ENCODE data around the gene CCDC93. TPM values are rescaled to one million over a fixed set of nuclear protein-coding genes. Genes with fewer than 3 reads are reported as not detected.
A peak's percentile ranks its signal among the peaks of the same experiment; 100 is the strongest.
"Not testable (repeated sequence)": the region's sequence is repeated elsewhere in the genome, so short reads cannot be mapped to it uniquely, and the experiment has no call there.

CCDC93 gene
- total RNA-seq, 5 donors from 2014 or later (not counting 1 experiment from before 2014, with no cell fraction given) = 47.8 to 55.3 (median 50.5) TPM

DNA sequence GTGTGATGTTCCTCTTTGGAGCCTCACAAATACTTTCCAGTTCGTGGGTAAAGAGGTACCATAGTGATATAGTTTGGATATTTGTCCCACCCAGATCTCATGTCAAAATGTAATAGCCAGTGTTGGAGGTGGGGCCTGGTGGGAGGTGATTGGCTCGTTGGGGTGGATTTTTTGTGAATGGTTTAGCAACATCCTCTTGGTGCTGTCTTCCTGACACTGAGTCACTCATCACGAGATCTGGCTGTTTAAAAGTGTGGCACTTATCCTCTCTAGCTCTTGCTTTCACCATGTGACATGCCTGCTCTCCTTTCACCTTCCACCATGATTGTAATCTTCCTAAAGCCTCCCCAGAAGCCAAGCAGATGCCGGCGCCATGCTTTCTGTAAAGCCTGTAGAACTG, 3.0 kb upstream of the CCDC93 start:
- H3K27ac ChIP-seq (ENCODE audit: low read length) = no peak overlapping the region
- Mint-ChIP-seq H3K4me1 (peaks cover 27 to 31% (median 27%) of the 10 kb centered on the region in 3 donors), H3K27ac (peak overlapping the region; percentile 77 to 87), H3K4me3 (no peak overlapping the region), H3K9me3 (no peaks in the 10 kb centered on the region), H3K36me3 (no peaks in the 10 kb centered on the region), H3K27me3 (peaks cover 5 to 12% of the 10 kb centered on the region in 2 donors)
- H3K27me3 ChIP-seq (replicated peaks in 1 of 2; ENCODE audit: control insufficient read depth in 2 of 2, extremely low read depth in 1 of 2, insufficient read depth in 2 of 2, low read length in 1 of 2) = peaks cover 0 to 2% of the 10 kb centered on the region in 2 experiments
- H3K36me3 ChIP-seq (ENCODE audit: control insufficient read depth in 2 of 2, extremely low read depth in 1 of 2, insufficient read depth in 1 of 2, low read length in 1 of 2) = no peaks in the 10 kb centered on the region
- CTCF ChIA-PET = interaction anchor here (0.6 to 5.6 kb wide), 7 partner anchors 13 to 1329 kb away, joined by 3 to 77 read pairs (median 6); no protein-coding TSS in a partner anchor
- no peak for ATAC-seq (replicated peaks in 1 of 4)
- no CpG with 5 or more reads among the region's 5 CpGs for WGBS (ENCODE audit: insufficient coverage)
- DNase-seq = peak in 2 of 35 experiments; percentile 12 to 13
- no peak overlapping the region for H3K4me3 ChIP-seq (ENCODE audit: control insufficient read depth in 1 of 2, extremely low read depth in 1 of 2, low read length in 1 of 2)
- POLR2A ChIA-PET = interaction anchor here in 1 of 2 donors (0.6 kb wide), 1 partner anchor 10 kb away, joined by 3 read pairs; no protein-coding TSS in a partner anchor
- peaks cover 11 to 20% of the 10 kb centered on the region in 2 experiments for H3K4me1 ChIP-seq (ENCODE audit: control insufficient read depth in 1 of 2, extremely low read depth in 1 of 2, insufficient read depth in 2 of 2, low read length in 2 of 2)
- H3K9me3 ChIP-seq = no peaks in the 10 kb centered on the region

DNA sequence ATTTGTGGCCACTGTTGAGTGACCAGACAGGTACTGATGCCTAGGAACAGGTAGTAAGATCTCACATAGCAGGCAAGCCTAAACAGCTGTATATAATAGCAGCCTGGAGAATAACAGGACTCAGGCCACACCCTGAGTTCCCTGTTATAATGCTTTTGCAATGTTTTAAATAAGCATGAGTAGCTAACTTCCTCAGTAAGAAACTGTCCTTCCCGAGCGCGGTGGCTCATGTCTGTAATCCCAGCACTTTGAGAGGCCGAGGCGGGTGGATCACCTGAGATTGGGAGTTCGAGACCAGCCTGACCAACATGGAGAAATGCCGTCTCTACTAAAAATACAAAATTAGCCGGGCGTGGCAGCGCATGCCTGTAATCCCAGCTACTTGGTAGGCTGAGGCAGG, 1.9 kb upstream of the CCDC93 start:
- H3K36me3 Mint-ChIP-seq, H3K4me3 Mint-ChIP-seq: not testable (repeated sequence)

DNA sequence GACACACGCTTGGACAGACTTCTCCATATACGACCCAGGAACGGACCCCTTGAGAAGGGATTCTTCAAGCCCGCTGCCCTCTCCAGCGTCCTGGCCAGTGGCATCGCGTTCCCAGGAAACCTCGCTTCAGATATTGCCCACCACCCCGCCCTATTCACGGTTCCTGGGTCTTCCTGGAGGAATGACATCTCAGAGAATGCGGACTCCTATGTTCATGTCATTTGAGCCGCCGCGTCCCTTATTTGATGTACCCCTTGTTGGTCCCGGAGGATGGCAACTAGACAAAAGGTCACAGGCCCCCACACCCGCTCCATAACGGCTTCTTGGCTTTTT, 588 bp upstream of the CCDC93 start:
- peak overlapping the region; percentile 45 for H3K27ac ChIP-seq (ENCODE audit: low read length)
- no peaks in the 10 kb centered on the region for H3K27me3 ChIP-seq (replicated peaks in 1 of 2; ENCODE audit: control insufficient read depth in 2 of 2, extremely low read depth in 1 of 2, insufficient read depth in 2 of 2, low read length in 1 of 2)
- Mint-ChIP-seq H3K36me3 (no peaks in the 10 kb centered on the region), H3K27me3 (peaks cover 5 to 8% of the 10 kb centered on the region in 2 donors), H3K4me3 (peak overlapping the region; percentile 90 to 94 (median 91)), H3K4me1 (peaks cover 46 to 49% (median 48%) of the 10 kb centered on the region in 3 donors), H3K27ac (peak overlapping the region; percentile 76 to 85), H3K9me3 (no peaks in the 10 kb centered on the region)
- POLR2A ChIA-PET = interaction anchor here (0.5 to 1.5 kb wide), 7 partner anchors 9 to 1664 kb away, joined by 3 to 10 read pairs (median 5); partner anchors contain the start of gene DDX18 (in 2 of the 2)
- ATAC-seq (replicated peaks in 1 of 4) (no peak), DNase-seq (peak in 2 of 35 experiments; percentile 6 to 7)
- no peaks in the 10 kb centered on the region for H3K9me3 ChIP-seq
- peaks cover 11 to 23% of the 10 kb centered on the region in 2 experiments for H3K4me1 ChIP-seq (ENCODE audit: control insufficient read depth in 1 of 2, extremely low read depth in 1 of 2, insufficient read depth in 2 of 2, low read length in 2 of 2)
- CTCF ChIA-PET = interaction anchor here (0.6 to 5.6 kb wide), 7 partner anchors 9 to 200 kb away, joined by 3 to 77 read pairs (median 6); partner anchors contain the start of gene DDX18 (in 1 of the 2)
- 0% methylated on average over 9 of the region's 17 CpGs for WGBS (ENCODE audit: insufficient coverage)
- H3K4me3 ChIP-seq (ENCODE audit: control insufficient read depth in 1 of 2, extremely low read depth in 1 of 2, low read length in 1 of 2) = peak overlapping the region; percentile 86 to 99
- H3K36me3 ChIP-seq (ENCODE audit: control insufficient read depth in 2 of 2, extremely low read depth in 1 of 2, insufficient read depth in 1 of 2, low read length in 1 of 2) = no peaks in the 10 kb centered on the region

More for the DNA sequence above, 1.9 kb upstream of the CCDC93 start:
- CTCF ChIA-PET = interaction anchor here (0.6 to 5.6 kb wide), 6 partner anchors 12 to 841 kb away, joined by 3 to 77 read pairs (median 10); partner anchors contain the start of gene DDX18 (in 1 of the 2)
- 89% methylated on average over 8 of the region's 10 CpGs for WGBS (ENCODE audit: insufficient coverage)
- H3K27me3 Mint-ChIP-seq; H3K27ac ChIP-seq (ENCODE audit: low read length); H3K27ac Mint-ChIP-seq; ATAC-seq (replicated peaks in 1 of 4); DNase-seq; H3K4me3 ChIP-seq (ENCODE audit: control insufficient read depth in 1 of 2, extremely low read depth in 1 of 2, low read length in 1 of 2); H3K9me3 ChIP-seq; H3K27me3 ChIP-seq (replicated peaks in 1 of 2; ENCODE audit: control insufficient read depth in 2 of 2, extremely low read depth in 1 of 2, insufficient read depth in 2 of 2, low read length in 1 of 2); POLR2A ChIA-PET; H3K36me3 ChIP-seq (ENCODE audit: control insufficient read depth in 2 of 2, extremely low read depth in 1 of 2, insufficient read depth in 1 of 2, low read length in 1 of 2); H3K9me3 Mint-ChIP-seq: not testable (repeated sequence)
- H3K4me1 ChIP-seq (ENCODE audit: control insufficient read depth in 1 of 2, extremely low read depth in 1 of 2, insufficient read depth in 2 of 2, low read length in 2 of 2) = peaks cover 11 to 23% of the 10 kb centered on the region in 2 experiments
- H3K4me1 Mint-ChIP-seq = peaks cover 37 to 40% (median 38%) of the 10 kb centered on the region in 3 donors

DNA sequence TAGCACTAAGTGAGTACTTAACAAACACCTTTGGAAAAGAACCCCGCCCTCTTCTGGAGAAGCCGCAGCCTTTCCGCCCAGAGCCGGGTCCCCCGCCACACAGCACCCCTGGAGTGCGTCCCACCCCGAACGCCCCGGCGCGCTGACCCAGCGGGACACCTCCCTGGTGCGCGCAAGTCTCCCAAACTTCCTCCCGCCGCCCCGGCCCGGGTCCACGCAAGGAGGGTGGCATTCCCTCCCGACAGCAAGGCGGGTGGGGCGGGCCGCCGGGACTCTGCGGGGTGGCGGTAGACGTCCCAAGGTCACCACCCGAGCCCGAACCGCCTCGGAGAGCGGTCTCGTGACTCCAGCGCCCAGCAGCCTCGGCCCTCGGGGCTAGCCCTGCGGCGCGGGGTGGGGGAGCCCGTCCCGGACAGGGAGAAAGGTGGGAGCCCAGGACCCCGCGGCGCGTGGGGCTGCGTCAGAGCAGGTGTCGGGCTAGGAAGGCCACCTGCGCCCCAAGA, 598 bp downstream of the CCDC93 start:
- Mint-ChIP-seq H3K36me3 (peaks cover under 1% of the 10 kb centered on the region), H3K9me3 (no peaks in the 10 kb centered on the region), H3K4me1 (peaks cover 46 to 55% (median 48%) of the 10 kb centered on the region in 3 donors), H3K4me3 (peak overlapping the region; percentile 90 to 94 (median 91)), H3K27ac (peak overlapping the region; percentile 55 to 92), H3K27me3 (peaks cover 0 to 3% of the 10 kb centered on the region in 2 donors)
- Histone ChIP-seq H3K27me3 (replicated peaks in 1 of 2; ENCODE audit: control insufficient read depth in 2 of 2, extremely low read depth in 1 of 2, insufficient read depth in 2 of 2, low read length in 1 of 2) (no peaks in the 10 kb centered on the region), H3K4me1 (ENCODE audit: control insufficient read depth in 1 of 2, extremely low read depth in 1 of 2, insufficient read depth in 2 of 2, low read length in 2 of 2) (peaks cover 11 to 23% of the 10 kb centered on the region in 2 experiments), H3K27ac (ENCODE audit: low read length) (peak overlapping the region; percentile 84), H3K36me3 (ENCODE audit: control insufficient read depth in 2 of 2, extremely low read depth in 1 of 2, insufficient read depth in 1 of 2, low read length in 1 of 2) (peaks cover 0 to 4% of the 10 kb centered on the region in 2 donors), H3K4me3 (ENCODE audit: control insufficient read depth in 1 of 2, extremely low read depth in 1 of 2, low read length in 1 of 2) (peak overlapping the region; percentile 86 to 99), H3K9me3 (no peaks in the 10 kb centered on the region)
- ATAC-seq (replicated peaks in 1 of 4) (peak; percentile 12 to 25 (median 18)), DNase-seq (peak in 20 of 35 experiments; percentile 2 to 38 (median 10))
- ChIA-PET POLR2A (interaction anchor here (0.5 to 0.8 kb wide), 2 partner anchors 10 to 23 kb away, joined by 3 read pairs; no protein-coding TSS in a partner anchor), CTCF (interaction anchor here (0.6 to 5.6 kb wide), 6 partner anchors 9 to 199 kb away, joined by 3 to 77 read pairs (median 18); partner anchors contain the start of gene DDX18 (in 1 of the 2))
- WGBS (ENCODE audit: insufficient coverage) = under 1% methylated on average over 48 of the region's 48 CpGs

DNA sequence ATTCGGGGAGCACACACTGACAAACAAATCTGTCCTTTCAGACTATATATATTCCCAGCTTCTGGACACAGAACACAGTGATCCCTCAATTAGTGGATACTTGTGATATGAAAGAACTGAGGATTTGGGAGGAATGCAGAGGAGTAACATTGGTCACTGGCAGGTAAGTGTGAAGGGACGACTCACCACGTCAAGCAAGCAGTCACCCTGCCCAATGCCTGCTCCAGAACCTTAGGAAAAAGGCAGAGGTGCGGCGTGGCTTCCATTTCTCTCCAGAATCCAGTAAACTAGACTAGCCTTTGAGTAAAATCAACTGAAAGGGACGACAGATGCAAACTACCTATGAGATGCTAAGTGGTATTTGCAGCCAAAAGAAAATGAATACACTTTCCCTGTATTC, 1.1 kb downstream of the CCDC93 start:
- H3K36me3 Mint-ChIP-seq = peaks cover 5% of the 10 kb centered on the region
- ATAC-seq (replicated peaks in 1 of 4) = no peak
- DNase-seq = no peak
- H3K9me3 ChIP-seq = no peaks in the 10 kb centered on the region
- peak overlapping the region; percentile 55 to 80 for H3K27ac Mint-ChIP-seq
- peaks cover 0 to 2% of the 10 kb centered on the region in 2 donors for H3K27me3 Mint-ChIP-seq
- H3K4me3 Mint-ChIP-seq = peak overlapping the region; percentile 90 to 94 (median 91)
- H3K36me3 ChIP-seq (ENCODE audit: control insufficient read depth in 2 of 2, extremely low read depth in 1 of 2, insufficient read depth in 1 of 2, low read length in 1 of 2) = peaks cover 0 to 9% of the 10 kb centered on the region in 2 donors
- peaks cover 45 to 57% (median 48%) of the 10 kb centered on the region in 3 donors for H3K4me1 Mint-ChIP-seq
- no peaks in the 10 kb centered on the region for H3K9me3 Mint-ChIP-seq
- H3K4me3 ChIP-seq (ENCODE audit: control insufficient read depth in 1 of 2, extremely low read depth in 1 of 2, low read length in 1 of 2) = peak overlapping the region; percentile 86 to 99
- CTCF ChIA-PET = interaction anchor here (1.8 to 2.4 kb wide), 2 partner anchors 10 kb away, joined by 12 to 21 read pairs; no protein-coding TSS in a partner anchor
- H3K4me1 ChIP-seq (ENCODE audit: control insufficient read depth in 1 of 2, extremely low read depth in 1 of 2, insufficient read depth in 2 of 2, low read length in 2 of 2) = peaks cover 11 to 23% of the 10 kb centered on the region in 2 experiments
- H3K27ac ChIP-seq (ENCODE audit: low read length) = no peak overlapping the region
- no peaks in the 10 kb centered on the region for H3K27me3 ChIP-seq (replicated peaks in 1 of 2; ENCODE audit: control insufficient read depth in 2 of 2, extremely low read depth in 1 of 2, insufficient read depth in 2 of 2, low read length in 1 of 2)
- POLR2A ChIA-PET = no interaction called here
- WGBS (ENCODE audit: insufficient coverage) = 44% methylated on average over 3 of the region's 6 CpGs

DNA sequence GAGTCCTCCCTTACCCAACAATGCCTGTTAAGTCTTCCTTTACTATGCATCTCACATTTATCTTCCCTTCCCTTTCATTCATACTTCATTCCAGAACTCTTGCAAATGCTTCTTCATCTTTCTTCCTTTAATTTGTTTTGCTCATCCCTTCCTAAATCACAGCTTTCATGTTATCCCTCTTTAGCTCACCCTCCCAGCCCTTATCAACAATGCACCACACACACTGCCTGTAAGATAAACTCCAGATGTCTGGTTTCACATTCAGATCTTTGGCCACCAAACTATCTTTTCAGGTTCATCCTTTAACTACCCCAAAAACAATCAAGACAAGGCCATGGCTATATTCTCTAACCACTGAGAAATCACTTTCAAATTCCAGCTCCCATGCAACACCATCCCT, 3.4 kb downstream of the CCDC93 start:
- Histone ChIP-seq H3K36me3 (ENCODE audit: control insufficient read depth in 2 of 2, extremely low read depth in 1 of 2, insufficient read depth in 1 of 2, low read length in 1 of 2) (peaks cover 0 to 30% of the 10 kb centered on the region in 2 donors), H3K27me3 (replicated peaks in 1 of 2; ENCODE audit: control insufficient read depth in 2 of 2, extremely low read depth in 1 of 2, insufficient read depth in 2 of 2, low read length in 1 of 2) (no peaks in the 10 kb centered on the region), H3K27ac (ENCODE audit: low read length) (no peak overlapping the region), H3K4me1 (ENCODE audit: control insufficient read depth in 1 of 2, extremely low read depth in 1 of 2, insufficient read depth in 2 of 2, low read length in 2 of 2) (peaks cover 11 to 23% of the 10 kb centered on the region in 2 experiments), H3K4me3 (ENCODE audit: control insufficient read depth in 1 of 2, extremely low read depth in 1 of 2, low read length in 1 of 2) (no peak overlapping the region), H3K9me3 (no peaks in the 10 kb centered on the region)
- no peaks in the 10 kb centered on the region for H3K27me3 Mint-ChIP-seq
- H3K4me3 Mint-ChIP-seq = no peak overlapping the region
- CTCF ChIA-PET = interaction anchor here in 1 of 2 donors (0.5 to 2.3 kb wide), 2 partner anchors 78 to 196 kb away, joined by 3 to 8 read pairs; partner anchors contain the start of genes DDX18 and INSIG2
- H3K36me3 Mint-ChIP-seq = peaks cover 20% of the 10 kb centered on the region
- no peaks in the 10 kb centered on the region for H3K9me3 Mint-ChIP-seq
- H3K27ac Mint-ChIP-seq = peak overlapping the region in 1 of 2 donors; percentile 6
- POLR2A ChIA-PET = no interaction called here
- ATAC-seq (replicated peaks in 1 of 4) (no peak), DNase-seq (no peak)
- peaks cover 41 to 55% (median 42%) of the 10 kb centered on the region in 3 donors for H3K4me1 Mint-ChIP-seq

Measured in T-cell (primary cell).